ENCODE data around the gene LMBR1L.

LMBR1L gene

DNA sequence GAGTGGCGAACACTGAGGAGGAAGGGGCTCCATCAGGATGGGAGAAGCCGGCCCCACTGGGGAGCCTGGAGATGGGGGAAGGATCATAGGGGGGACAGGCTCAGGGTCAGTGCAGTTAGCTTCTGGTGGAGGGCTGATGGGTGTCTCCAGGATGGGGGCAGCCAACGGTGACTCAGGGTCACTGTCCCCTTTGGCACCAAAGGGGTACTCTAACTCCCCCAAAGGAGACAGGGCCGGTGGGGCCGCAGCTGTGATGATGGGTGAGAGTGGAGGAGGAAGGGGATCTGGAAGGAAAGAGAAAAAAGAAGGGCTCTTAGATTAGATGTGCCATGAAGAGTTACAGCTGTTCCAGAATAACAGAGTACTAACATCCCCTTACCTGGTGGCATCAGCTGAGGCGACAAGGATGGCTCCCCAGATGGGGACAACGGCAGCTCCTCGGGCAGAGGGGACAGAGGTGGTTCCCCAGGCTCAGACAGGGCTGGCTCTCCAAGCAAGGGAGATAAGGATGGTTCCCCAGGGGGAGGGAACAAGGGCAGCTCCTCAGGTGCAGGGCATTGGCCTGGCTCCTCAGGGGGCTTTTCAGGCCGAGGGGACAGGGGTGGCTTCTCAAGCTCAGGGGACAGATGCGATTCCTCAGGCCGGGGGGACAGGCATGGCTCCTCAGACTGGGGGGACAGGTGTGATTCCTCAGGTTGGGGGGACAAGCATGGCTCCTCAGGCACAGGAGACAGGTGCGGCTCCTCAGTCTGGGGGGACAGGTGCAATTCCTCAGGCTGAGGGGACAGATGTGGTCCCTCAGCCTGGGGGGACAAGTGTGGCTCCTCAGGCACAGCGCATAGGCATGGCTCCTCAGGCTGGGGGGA, 59.9 kb downstream of the LMBR1L start:
- no peak for DNase-seq (ENCODE audit: low spot score)
- TF ChIP-seq, protein P1, sequence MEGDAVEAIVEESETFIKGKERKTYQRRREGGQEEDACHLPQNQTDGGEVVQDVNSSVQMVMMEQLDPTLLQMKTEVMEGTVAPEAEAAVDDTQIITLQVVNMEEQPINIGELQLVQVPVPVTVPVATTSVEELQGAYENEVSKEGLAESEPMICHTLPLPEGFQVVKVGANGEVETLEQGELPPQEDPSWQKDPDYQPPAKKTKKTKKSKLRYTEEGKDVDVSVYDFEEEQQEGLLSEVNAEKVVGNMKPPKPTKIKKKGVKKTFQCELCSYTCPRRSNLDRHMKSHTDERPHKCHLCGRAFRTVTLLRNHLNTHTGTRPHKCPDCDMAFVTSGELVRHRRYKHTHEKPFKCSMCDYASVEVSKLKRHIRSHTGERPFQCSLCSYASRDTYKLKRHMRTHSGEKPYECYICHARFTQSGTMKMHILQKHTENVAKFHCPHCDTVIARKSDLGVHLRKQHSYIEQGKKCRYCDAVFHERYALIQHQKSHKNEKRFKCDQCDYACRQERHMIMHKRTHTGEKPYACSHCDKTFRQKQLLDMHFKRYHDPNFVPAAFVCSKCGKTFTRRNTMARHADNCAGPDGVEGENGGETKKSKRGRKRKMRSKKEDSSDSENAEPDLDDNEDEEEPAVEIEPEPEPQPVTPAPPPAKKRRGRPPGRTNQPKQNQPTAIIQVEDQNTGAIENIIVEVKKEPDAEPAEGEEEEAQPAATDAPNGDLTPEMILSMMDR (IDR thresholded peaks at IDR 0.05; ENCODE audit: extremely low read depth, missing control alignments) = no peak

DNA sequence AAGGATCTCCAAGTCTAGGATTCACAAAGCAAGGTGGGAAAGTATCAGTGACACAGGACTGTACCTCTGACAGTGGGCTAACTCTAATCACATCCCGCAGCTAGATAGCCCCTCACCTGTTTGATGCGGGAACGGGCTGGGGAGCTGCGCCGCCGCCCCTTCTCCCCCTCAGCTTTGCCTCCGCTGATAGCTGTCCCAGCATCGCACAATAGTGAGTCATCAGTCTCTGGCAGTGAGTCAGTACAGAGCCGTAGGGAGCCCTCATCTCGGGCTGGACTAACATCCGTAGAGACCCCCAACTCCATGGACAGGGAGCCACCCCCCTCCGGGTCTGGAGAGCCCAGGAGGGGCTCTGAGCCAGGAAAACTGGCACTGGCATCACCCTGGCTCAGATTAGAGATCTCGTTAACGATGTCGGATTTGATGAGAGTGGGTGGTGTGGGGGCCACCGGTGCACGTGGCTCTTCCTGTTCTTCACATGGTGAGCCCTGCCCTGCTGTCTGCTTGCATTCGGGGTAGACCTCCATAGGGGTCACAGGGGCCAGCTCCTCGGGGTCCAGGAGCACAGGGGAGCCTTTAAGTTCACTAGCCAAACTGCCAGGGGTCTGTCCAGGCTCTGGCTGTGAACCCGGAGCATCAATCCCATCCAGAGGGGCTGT, 61.0 kb downstream of the LMBR1L start:
- DNase-seq (ENCODE audit: low spot score) = no peak
- TF ChIP-seq, protein P1 (IDR thresholded peaks at IDR 0.05; ENCODE audit: extremely low read depth, missing control alignments) = no peak

DNA sequence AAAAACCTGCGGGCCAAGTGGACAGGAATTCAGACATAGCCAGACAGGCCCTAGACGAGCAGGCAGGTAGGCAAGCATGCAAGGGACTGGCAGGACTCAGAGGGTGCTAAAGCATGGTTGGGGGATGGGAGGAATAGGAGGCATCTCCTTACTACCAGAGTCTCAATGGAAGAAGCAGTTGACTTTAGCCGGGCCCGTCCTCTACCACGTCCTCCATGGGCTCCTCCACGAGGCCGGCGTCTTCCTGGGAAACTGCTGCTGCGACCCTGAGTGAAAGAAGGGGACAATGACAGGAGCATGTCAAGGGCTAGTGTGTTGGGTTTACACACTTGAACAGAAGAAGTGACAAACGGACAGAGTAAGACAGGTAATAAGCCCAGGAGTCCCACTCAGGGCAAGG, 61.7 kb downstream of the LMBR1L start:
- TF ChIP-seq, protein P1 (IDR thresholded peaks at IDR 0.05; ENCODE audit: extremely low read depth, missing control alignments) = no peak
- no peak for DNase-seq (ENCODE audit: low spot score)
